ENCODE results near the gene GARS1. TPM values are rescaled to one million over a fixed set of nuclear protein-coding genes. Genes with fewer than 3 reads are reported as not detected.
"Not testable (repeated sequence)": the region's sequence is repeated elsewhere in the genome, so short reads cannot be mapped to it uniquely, and the experiment has no call there.

Gene GARS1
- total RNA-seq, 1 experiment from 2014 or later: 380 TPM

- TF ChIP-seq CTCF (IDR thresholded peaks at IDR 0.05; ENCODE audit: insufficient read depth in 1 of 2, low read depth in 1 of 2, low read length in 1 of 2, severe bottlenecking in 1 of 2, unreplicated experiment in 1 of 2): no peak
- peaks cover 7% of the 10 kb centered on the region for H3K4me1 Mint-ChIP-seq (ENCODE audit: low read depth, unreplicated experiment)
- H3K27ac Mint-ChIP-seq (ENCODE audit: unreplicated experiment): no peak overlapping the region
- BruUV-seq (replicated peaks): no TSS peak
- no peaks in the 10 kb centered on the region; the same call in 1 of the 2 replicates for H3K36me3 ChIP-seq (ENCODE audit: control insufficient read depth, insufficient read depth, low read length)
- H3K36me3 Mint-ChIP-seq (ENCODE audit: insufficient read depth, unreplicated experiment): peaks cover 5% of the 10 kb centered on the region
- H3K4me1 ChIP-seq: peaks cover 11% of the 10 kb centered on the region
- CTCF ChIA-PET: no interaction called here
- DNase-seq: no peak
- H3K27me3 ChIP-seq (replicated peaks; ENCODE audit: control insufficient read depth, insufficient read depth, low read length): no peaks in the 10 kb centered on the region
- POLR2A ChIA-PET: no interaction called here
- H3K9me3 ChIP-seq: no peaks in the 10 kb centered on the region
- intact Hi-C loops (cut with micrococcal nuclease; ENCODE audit: unreplicated experiment): no loop called here
- no peak overlapping the region for H3K4me3 ChIP-seq (ENCODE audit: low read depth, low read length)
- no peaks in the 10 kb centered on the region for H3K27me3 Mint-ChIP-seq (ENCODE audit: insufficient read depth, unreplicated experiment)
- H3K4me3 Mint-ChIP-seq (ENCODE audit: unreplicated experiment): no peak overlapping the region
- H3K9me3 Mint-ChIP-seq (ENCODE audit: unreplicated experiment): no peaks in the 10 kb centered on the region
Observed at GRCh38 chr7:30584415-30584814, 10.3 kb upstream of the GARS1 start.

- H3K4me3 Mint-ChIP-seq (ENCODE audit: unreplicated experiment): no peak overlapping the region
- intact Hi-C loops (cut with micrococcal nuclease; ENCODE audit: unreplicated experiment): loop anchor here (1.0 kb wide), 1 partner anchor 9 kb away; the partner anchor contains the start of gene GARS1
- Histone ChIP-seq H3K9me3 (no peaks in the 10 kb centered on the region), H3K4me3 (ENCODE audit: low read depth, low read length) (no peak overlapping the region), H3K4me1 (peaks cover 11% of the 10 kb centered on the region), H3K36me3 (ENCODE audit: control insufficient read depth, insufficient read depth, low read length) (no peaks in the 10 kb centered on the region; the same call in 1 of the 2 replicates), H3K27me3 (replicated peaks; ENCODE audit: control insufficient read depth, insufficient read depth, low read length) (no peaks in the 10 kb centered on the region)
- peaks cover 7% of the 10 kb centered on the region for H3K4me1 Mint-ChIP-seq (ENCODE audit: low read depth, unreplicated experiment)
- no peaks in the 10 kb centered on the region for H3K27me3 Mint-ChIP-seq (ENCODE audit: insufficient read depth, unreplicated experiment)
- peaks cover 5% of the 10 kb centered on the region for H3K36me3 Mint-ChIP-seq (ENCODE audit: insufficient read depth, unreplicated experiment)
- ChIA-PET CTCF (no interaction called here), POLR2A (no interaction called here)
- no peak for TF ChIP-seq CTCF (IDR thresholded peaks at IDR 0.05; ENCODE audit: insufficient read depth in 1 of 2, low read depth in 1 of 2, low read length in 1 of 2, severe bottlenecking in 1 of 2, unreplicated experiment in 1 of 2)
- BruUV-seq (replicated peaks): no TSS peak
- H3K9me3 Mint-ChIP-seq (ENCODE audit: unreplicated experiment): no peaks in the 10 kb centered on the region
- no peak for DNase-seq
- H3K27ac Mint-ChIP-seq (ENCODE audit: unreplicated experiment): no peak overlapping the region
Observed at GRCh38 chr7:30584965-30585364, 9.7 kb upstream of the GARS1 start.

GRCh38 chr7:30585675-30586074 is 9.0 kb upstream of the GARS1 start:
- CTCF ChIA-PET: no interaction called here
- no peak for DNase-seq
- H3K9me3 Mint-ChIP-seq (ENCODE audit: unreplicated experiment): no peaks in the 10 kb centered on the region
- no peaks in the 10 kb centered on the region; the same call in 1 of the 2 replicates for H3K36me3 ChIP-seq (ENCODE audit: control insufficient read depth, insufficient read depth, low read length)
- no peak overlapping the region for H3K4me3 Mint-ChIP-seq (ENCODE audit: unreplicated experiment)
- no peak for TF ChIP-seq CTCF (IDR thresholded peaks at IDR 0.05; ENCODE audit: insufficient read depth in 1 of 2, low read depth in 1 of 2, low read length in 1 of 2, severe bottlenecking in 1 of 2, unreplicated experiment in 1 of 2)
- POLR2A ChIA-PET: no interaction called here
- H3K27me3 Mint-ChIP-seq (ENCODE audit: insufficient read depth, unreplicated experiment): no peaks in the 10 kb centered on the region
- H3K9me3 ChIP-seq: no peaks in the 10 kb centered on the region
- no peak overlapping the region for H3K4me3 ChIP-seq (ENCODE audit: low read depth, low read length)
- H3K27me3 ChIP-seq (replicated peaks; ENCODE audit: control insufficient read depth, insufficient read depth, low read length): no peaks in the 10 kb centered on the region
- H3K36me3 Mint-ChIP-seq (ENCODE audit: insufficient read depth, unreplicated experiment): peaks cover 5% of the 10 kb centered on the region
- peaks cover 7% of the 10 kb centered on the region for H3K4me1 Mint-ChIP-seq (ENCODE audit: low read depth, unreplicated experiment)
- intact Hi-C loops (cut with micrococcal nuclease; ENCODE audit: unreplicated experiment): loop anchor here (1.0 kb wide), 1 partner anchor 9 kb away; the partner anchor contains the start of gene GARS1
- no peak overlapping the region for H3K27ac Mint-ChIP-seq (ENCODE audit: unreplicated experiment)
- H3K4me1 ChIP-seq: peaks cover 11% of the 10 kb centered on the region
- no TSS peak for BruUV-seq (replicated peaks)

- CTCF ChIA-PET; H3K27me3 ChIP-seq (replicated peaks; ENCODE audit: control insufficient read depth, insufficient read depth, low read length); POLR2A ChIA-PET; BruUV-seq (replicated peaks); DNase-seq; H3K36me3 Mint-ChIP-seq (ENCODE audit: insufficient read depth, unreplicated experiment); H3K27me3 Mint-ChIP-seq (ENCODE audit: insufficient read depth, unreplicated experiment); H3K4me3 Mint-ChIP-seq (ENCODE audit: unreplicated experiment); H3K4me1 Mint-ChIP-seq (ENCODE audit: low read depth, unreplicated experiment); H3K9me3 Mint-ChIP-seq (ENCODE audit: unreplicated experiment); H3K9me3 ChIP-seq; H3K27ac Mint-ChIP-seq (ENCODE audit: unreplicated experiment); intact Hi-C loops (cut with micrococcal nuclease; ENCODE audit: unreplicated experiment); H3K4me3 ChIP-seq (ENCODE audit: low read depth, low read length); H3K36me3 ChIP-seq (ENCODE audit: control insufficient read depth, insufficient read depth, low read length): not testable (repeated sequence)
- peaks cover 11% of the 10 kb centered on the region for H3K4me1 ChIP-seq
Observed at GRCh38 chr7:30587547-30587946, 7.1 kb upstream of the GARS1 start.
